IMR-90 (cell line): ENCODE measurements around the gene MYL11. TPM values are rescaled to one million over a fixed set of nuclear protein-coding genes. Genes with fewer than 3 reads are reported as not detected.

Source experiments
- ATAC-seq: fragments of 200-7000 bp; cut with Tn5 transposase; 2 replicates; pipeline ENCODE4 v1.9.1; 2020; ENCODE audit warnings: low read depth, mild to moderate bottlenecking, moderate library complexity
- BruUV-seq: library from RNA; stranded (reverse); fragments of 400-500 nt; replicated peaks from 2 replicates; lab custom pipeline; 2021; lab: Mats Ljungman, UMichigan
- CTCF ChIA-PET: fragments of 300-600 bp; formaldehyde crosslinking; extraction: SDS; loops from one replicate; lab custom pipeline; 2021; ENCODE audit warnings: antibody characterized with exemption; lab: Yijun Ruan, JAX
- POLR2A ChIA-PET: fragments of 300-600 bp; sonication (Branson Sonifier 250); formaldehyde crosslinking; loops from one replicate; lab custom pipeline; 2022; ENCODE audit warnings: antibody characterized with exemption; ENCODE audit not compliant: unreplicated experiment; lab: Charles Lee
- DNase-seq: peaks from one replicate; pipeline ENCODE4 v3.0.0; 2013
- H2AFZ ChIP-seq: replicated peaks from 2 replicates; pipeline ENCODE3; 2013; ENCODE audit warnings: low read length, mild to moderate bottlenecking; ENCODE audit not compliant: poor library complexity
- H2AK5ac ChIP-seq: 2 replicates; pipeline ENCODE4 v1.6.1; 2013; ENCODE audit warnings: low read depth, low read length, inconsistent platforms
- H2AK9ac ChIP-seq: replicated peaks from 2 replicates; pipeline ENCODE3; 2013; ENCODE audit warnings: mild to moderate bottlenecking, low read depth, low read length, moderate library complexity; ENCODE audit not compliant: poor library complexity
- H2BK120ac ChIP-seq: 2 replicates; pipeline ENCODE4 v1.6.1; 2013; ENCODE audit warnings: low read depth, low read length, inconsistent platforms
- H2BK15ac ChIP-seq: 3 replicates; pipeline ENCODE4 v1.6.1; 2013; ENCODE audit warnings: low read depth, low read length, inconsistent platforms
- H2BK20ac ChIP-seq: 2 replicates; pipeline ENCODE4 v1.6.1; 2013; ENCODE audit warnings: low read depth, mild to moderate bottlenecking, inconsistent platforms, low read length, moderate library complexity
- H2BK5ac ChIP-seq: 2 replicates; pipeline ENCODE4 v1.6.1; 2013; ENCODE audit warnings: mild to moderate bottlenecking, low read depth, low read length, inconsistent platforms; ENCODE audit not compliant: poor library complexity, severe bottlenecking
- H3K14ac ChIP-seq: replicated peaks from 2 replicates; pipeline ENCODE4 v1.6.1; 2013; ENCODE audit warnings: low read depth, low read length, inconsistent platforms
- H3K18ac ChIP-seq: 2 replicates; pipeline ENCODE4 v1.6.1; 2013; ENCODE audit warnings: low read depth, low read length, control low read depth
- H3K23ac ChIP-seq: 2 replicates; pipeline ENCODE4 v1.6.1; 2013; ENCODE audit warnings: low read depth, low read length, inconsistent platforms
- H3K27ac ChIP-seq: 2 replicates; pipeline ENCODE4 v1.5.1; 2013; ENCODE audit warnings: mild to moderate bottlenecking, control low read depth, low read length; ENCODE audit not compliant: insufficient read depth
- H3K27me3 ChIP-seq: 2 replicates; pipeline ENCODE4 v1.6.1; 2013; ENCODE audit warnings: low read length; ENCODE audit not compliant: control insufficient read depth, insufficient read depth
- H3K36me3 ChIP-seq: 2 replicates; pipeline ENCODE4 v1.6.1; 2013; ENCODE audit warnings: low read length, mixed read lengths; ENCODE audit not compliant: control insufficient read depth, insufficient read depth
- H3K4ac ChIP-seq: 2 replicates; pipeline ENCODE4 v1.6.1; 2013; ENCODE audit warnings: low read depth, low read length, inconsistent platforms
- H3K4me1 ChIP-seq: 2 replicates; pipeline ENCODE4 v1.6.1; 2013; ENCODE audit warnings: low read length, mixed read lengths; ENCODE audit not compliant: control insufficient read depth, insufficient read depth
- H3K4me2 ChIP-seq: 2 replicates; pipeline ENCODE4 v1.6.1; 2013; ENCODE audit warnings: low read depth, mild to moderate bottlenecking, control low read depth, low read length, moderate library complexity
- H3K4me3 ChIP-seq: 2 replicates; pipeline ENCODE4 v1.5.1; 2013; ENCODE audit warnings: low read depth, mild to moderate bottlenecking, control low read depth, low read length, moderate library complexity; ENCODE audit not compliant: insufficient read depth
- H3K56ac ChIP-seq: 2 replicates; pipeline ENCODE4 v1.6.1; 2013; ENCODE audit warnings: low read length, inconsistent platforms; ENCODE audit not compliant: insufficient read depth; ENCODE audit errors: extremely low read depth
- H3K79me1 ChIP-seq, 2 experiments: 2 replicates each; pipeline ENCODE4 v1.6.1; 2013; ENCODE audit warnings: low read length in 2 of 2, inconsistent platforms in 1 of 2, low read depth in 1 of 2
- H3K9ac ChIP-seq: 2 replicates; pipeline ENCODE4 v1.6.1; 2013; ENCODE audit warnings: low read depth, low read length, control low read depth
- H3K9me1 ChIP-seq: 2 replicates; pipeline ENCODE4 v1.6.1; 2013; ENCODE audit warnings: low read length, inconsistent platforms; ENCODE audit not compliant: insufficient read depth
- H3K9me3 ChIP-seq: 2 replicates; pipeline ENCODE4 v1.6.1; 2013; ENCODE audit warnings: low read length; ENCODE audit not compliant: control insufficient read depth, insufficient read depth
- H4K20me1 ChIP-seq: 2 replicates; pipeline ENCODE4 v1.6.1; 2013; ENCODE audit warnings: low read length, inconsistent platforms; ENCODE audit not compliant: insufficient read depth
- H4K5ac ChIP-seq: 2 replicates; pipeline ENCODE4 v1.6.1; 2013; ENCODE audit warnings: mild to moderate bottlenecking, low read depth, low read length, control low read depth
- H4K8ac ChIP-seq, 2 experiments: 2 replicates each; pipeline ENCODE4 v1.6.1; 2013; ENCODE audit warnings: low read depth in 2 of 2, low read length in 2 of 2, control low read depth in 1 of 2, inconsistent platforms in 1 of 2
- H4K91ac ChIP-seq: 2 replicates; pipeline ENCODE4 v1.6.1; 2013; ENCODE audit warnings: low read depth, low read length, inconsistent platforms; ENCODE audit not compliant: insufficient read depth
- CHD1 ChIP-seq: IDR thresholded peaks from 2 replicates; pipeline ENCODE4 v1.6.1; 2012; ENCODE audit warnings: low read depth, low read length, improper control_type of control experiment
- CTCF ChIP-seq: conservative IDR thresholded peaks from 2 replicates; pipeline ENCODE4 v1.5.1; 2012; ENCODE audit warnings: mild to moderate bottlenecking, low read depth, low read length, improper control_type of control experiment
- ELK1 ChIP-seq: fragments of 150-350 bp; IDR thresholded peaks from 2 replicates; pipeline ENCODE4 v1.6.1; 2016; ENCODE audit warnings: low read depth, mild to moderate bottlenecking, low read length, moderate library complexity, borderline replicate concordance
- MAFK ChIP-seq: IDR thresholded peaks from 2 replicates; pipeline ENCODE4 v1.6.1; 2012; ENCODE audit warnings: low read depth, low read length, improper control_type of control experiment
- NFE2L2 ChIP-seq: fragments of 150-350 bp; IDR thresholded peaks from 2 replicates; pipeline ENCODE4 v1.6.1; 2016; ENCODE audit warnings: low read depth, mild to moderate bottlenecking, low read length
- RCOR1 ChIP-seq: IDR thresholded peaks from 2 replicates; pipeline ENCODE4 v1.6.1; 2012; ENCODE audit warnings: mild to moderate bottlenecking, low read length, improper control_type of control experiment; ENCODE audit not compliant: insufficient replicate concordance
- RFX5 ChIP-seq: IDR thresholded peaks from 2 replicates; pipeline ENCODE4 v1.8.0; 2012; ENCODE audit warnings: low read depth, mild to moderate bottlenecking, low read length, moderate library complexity
- USF2 ChIP-seq: fragments of 150-350 bp; IDR thresholded peaks from 2 replicates; pipeline ENCODE4 v1.6.1; 2017; ENCODE audit warnings: mild to moderate bottlenecking, antibody characterized with exemption, low read length, low read depth
- WGBS, 2 experiments: methylation state at CpG; one replicate each; pipeline versions ENCODE4 v1.1.5 to v1.1.7; 2013; ENCODE audit warnings: missing lambda C conversion rate in 2 of 2; ENCODE audit not compliant: insufficient read length in 1 of 2; ENCODE audit errors: extremely low coverage in 2 of 2; 5-methylcytosine and 5-hydroxymethylcytosine counted together
- dilution Hi-C: fragments of 300-500 bp; cut with HindIII; formaldehyde crosslinking; loops from one replicate; pipeline ENCODE4 v1.14.3; 2018; ENCODE audit warnings: low sequenced_read_pairs; ENCODE audit not compliant: unreplicated experiment
- in situ Hi-C: fragments of 300-500 bp; cut with MboI; formaldehyde crosslinking; loops from 3 replicates; pipeline ENCODE4 v1.14.3; 2019; ENCODE audit warnings: low sequenced_read_pairs, inconsistent platforms, mixed read lengths
- intact Hi-C: fragments of 100-400 bp; cut with micrococcal nuclease; formaldehyde crosslinking; loops from 2 replicates; pipeline ENCODE4 v1.10.0; 2022
- polyA plus RNA-seq, 3 experiments: library from polyadenylated mRNA; depleted of rRNA; stranded (reverse); fragments of >200 nt; gene quantifications; 2 replicates each; pipeline ENCODE4 v1.2.3, GENCODE V29; 2012; ENCODE audit warnings: low replicate concordance in 1 of 3
- total RNA-seq: library from RNA; depleted of rRNA; stranded (reverse); fragments of >200 nt; gene quantifications from 2 replicates; pipeline ENCODE4 v1.2.3, GENCODE V29; 2012

The MYL11 gene
- total and polyA plus RNA-seq, 2 of the 4 experiments (the other 2 are of a cell fraction), result 1.1 TPM; not detected in 1

GRCh38 chr16:30398661-30399434, 24.2 kb downstream of the MYL11 start:
- intact Hi-C loops, result no loop called here
- no peak overlapping the region for H3K14ac ChIP-seq
- no peak overlapping the region for H2AFZ ChIP-seq
- no peak overlapping the region for H3K4me2 ChIP-seq
- TF ChIP-seq CTCF (no peak), NFE2L2 (no peak), USF2 (no peak), CHD1 (no peak), RCOR1 (no peak), MAFK (no peak), ELK1 (no peak), RFX5 (no peak)
- H3K36me3 ChIP-seq, result peaks cover 12% of the 10 kb centered on the region; the same call in 1 of the 2 replicates
- H3K56ac ChIP-seq, result no peak overlapping the region
- H2AK5ac ChIP-seq, result peak overlapping the region; percentile 84
- no peak overlapping the region; the same call in 1 of the 2 replicates for H3K4ac ChIP-seq
- peaks cover 10% of the 10 kb centered on the region for H3K4me1 ChIP-seq
- H2BK15ac ChIP-seq, result no peak overlapping the region
- H3K18ac ChIP-seq, result no peak overlapping the region
- DNase-seq (no peak), ATAC-seq (no peak)
- in situ Hi-C loops, result no loop called here
- H2BK20ac ChIP-seq, result peak overlapping the region; percentile 2; the same call in 1 of the 2 replicates
- no peak overlapping the region; the same call in 1 of the 2 replicates for H4K5ac ChIP-seq
- H2BK5ac ChIP-seq, result no peak overlapping the region
- H2BK120ac ChIP-seq, result no peak overlapping the region
- BruUV-seq, result no TSS peak
- no peak overlapping the region for H4K91ac ChIP-seq
- no peak overlapping the region for H3K9ac ChIP-seq
- peaks cover 0 to 46% of the 10 kb centered on the region in 2 experiments; a peak in 3 of 4 replicates for H3K79me1 ChIP-seq
- 88% methylated on average over 5 of the region's 23 CpGs; no CpG with 5 or more reads in 1 of the 2 experiments for WGBS, 2 experiments
- no peaks in the 10 kb centered on the region for H3K9me3 ChIP-seq
- H3K4me3 ChIP-seq, result no peak overlapping the region
- H4K20me1 ChIP-seq, result no peaks in the 10 kb centered on the region
- H2AK9ac ChIP-seq, result peak overlapping the region; percentile 82
- POLR2A ChIA-PET, result no interaction called here
- no peak overlapping the region; the same call in 1 of the 2 replicates for H3K27ac ChIP-seq
- CTCF ChIA-PET, result interaction anchor here (0.9 kb wide), 1 partner anchor 11 kb away, joined by 3 read pairs; no protein-coding TSS in a partner anchor
- dilution Hi-C loops, result no loop called here
- H4K8ac ChIP-seq, result peak overlapping the region in 1 of 2 experiments; percentile 4; a peak in 2 of 4 replicates
- no peaks in the 10 kb centered on the region for H3K27me3 ChIP-seq
- H3K9me1 ChIP-seq, result peaks cover 4% of the 10 kb centered on the region; the same call in 1 of the 2 replicates
- peak overlapping the region; percentile 95; the same call in 1 of the 2 replicates for H3K23ac ChIP-seq
